MM.1S (cell line): ENCODE results near the gene POLN.

Experiments
- DNase-seq: peaks from one replicate; pipeline ENCODE4 v3.0.0-alpha.2; 2015
- H2AFZ ChIP-seq: fragments of 300-600 bp; sonication (generic); 2 replicates; pipeline ENCODE4 v1.6.0; 2016; ENCODE audit warnings: antibody characterized with exemption, low read length
- H3F3A ChIP-seq: fragments of 300-600 bp; sonication (generic); 2 replicates; pipeline ENCODE4 v1.6.1; 2016; ENCODE audit warnings: mild to moderate bottlenecking, antibody characterized with exemption, low read length, moderate library complexity, mixed read lengths; ENCODE audit not compliant: insufficient read depth
- H3K27ac ChIP-seq: fragments of 300-600 bp; sonication (generic); 2 replicates; pipeline ENCODE4 v1.5.1; 2016; ENCODE audit warnings: mild to moderate bottlenecking, low read length
- H3K27me3 ChIP-seq: fragments of 300-600 bp; sonication (generic); replicated peaks from 2 replicates; pipeline ENCODE4 v1.6.0; 2016; ENCODE audit warnings: low read length; ENCODE audit not compliant: insufficient read depth
- H3K36me3 ChIP-seq: fragments of 300-600 bp; sonication (generic); replicated peaks from 2 replicates; pipeline ENCODE4 v1.6.1; 2016; ENCODE audit warnings: mild to moderate bottlenecking, low read length, mixed read lengths; ENCODE audit not compliant: insufficient read depth
- H3K4me1 ChIP-seq: fragments of 300-600 bp; sonication (generic); 2 replicates; pipeline ENCODE4 v1.6.1; 2016; ENCODE audit warnings: low read length, mixed read lengths
- H3K4me2 ChIP-seq: fragments of 300-600 bp; sonication (generic); 2 replicates; pipeline ENCODE4 v1.6.0; 2016; ENCODE audit warnings: low read depth, low read length
- H3K4me3 ChIP-seq: fragments of 300-600 bp; sonication (generic); 2 replicates; pipeline ENCODE4 v1.5.1; 2016; ENCODE audit warnings: low read length, mixed read lengths
- H3K79me2 ChIP-seq: fragments of 300-600 bp; sonication (generic); 2 replicates; pipeline ENCODE4 v1.6.1; 2016; ENCODE audit warnings: mixed run types, low read length, mixed read lengths
- H3K9ac ChIP-seq: fragments of 300-600 bp; sonication (generic); 2 replicates; pipeline ENCODE4 v1.6.1; 2016; ENCODE audit warnings: low read length, mixed read lengths
- H3K9me2 ChIP-seq: fragments of 300-600 bp; sonication (generic); replicated peaks from 2 replicates; pipeline ENCODE4 v1.6.1; 2016; ENCODE audit warnings: mild to moderate bottlenecking, low read length, mixed read lengths; ENCODE audit not compliant: insufficient read depth
- H3K9me3 ChIP-seq: fragments of 300-600 bp; sonication (generic); replicated peaks from 2 replicates; pipeline ENCODE4 v1.6.1; 2016; ENCODE audit warnings: mild to moderate bottlenecking, low read length, mixed read lengths; ENCODE audit not compliant: insufficient read depth
- H4K20me1 ChIP-seq: fragments of 300-600 bp; sonication (generic); 2 replicates; pipeline ENCODE4 v1.6.1; 2016; ENCODE audit warnings: mild to moderate bottlenecking, low read length, moderate library complexity, mixed read lengths; ENCODE audit not compliant: insufficient read depth
- CTCF ChIP-seq: fragments of 300-600 bp; sonication (generic); IDR thresholded peaks from 2 replicates; pipeline ENCODE4 v1.5.1; 2016; ENCODE audit warnings: antibody characterized with exemption, low read length, mixed read lengths
- EZH2 ChIP-seq: fragments of 300-600 bp; sonication (generic); optimal IDR thresholded peaks from 2 replicates; pipeline ENCODE3; 2017; ENCODE audit warnings: low read depth, mild to moderate bottlenecking, antibody characterized with exemption, low read length, mixed read lengths
- EZH2phosphoT487 ChIP-seq: fragments of 300-600 bp; sonication (generic); IDR thresholded peaks from 2 replicates; pipeline ENCODE4 v1.6.1; 2018; ENCODE audit warnings: antibody characterized with exemption, low read length

Gene POLN

GRCh38 chr4:2261110-2261852, 19.4 kb upstream of the POLN start:
- no peaks in the 10 kb centered on the region for H4K20me1 ChIP-seq
- H3F3A ChIP-seq, result peaks cover 17% of the 10 kb centered on the region
- peak overlapping the region; percentile 92 for H3K4me2 ChIP-seq
- H3K9ac ChIP-seq, result peak overlapping the region; percentile 79
- H3K36me3 ChIP-seq, result no peaks in the 10 kb centered on the region
- H3K4me3 ChIP-seq, result peak overlapping the region; percentile 86
- H3K9me2 ChIP-seq, result no peaks in the 10 kb centered on the region
- peaks cover 23% of the 10 kb centered on the region for H3K79me2 ChIP-seq
- H2AFZ ChIP-seq, result peak overlapping the region; percentile 70
- H3K4me1 ChIP-seq, result peaks cover 25% of the 10 kb centered on the region
- TF ChIP-seq EZH2, result no peak
- no peak for TF ChIP-seq CTCF
- no peak for TF ChIP-seq EZH2phosphoT487
- H3K27ac ChIP-seq, result peak overlapping the region; percentile 29; the same call in 1 of the 2 replicates
- no peaks in the 10 kb centered on the region for H3K9me3 ChIP-seq
- H3K27me3 ChIP-seq, result no peaks in the 10 kb centered on the region
- DNase-seq, result peak; percentile 61

GRCh38 chr4:2260344-2261109, 18.6 kb upstream of the POLN start:
- Histone ChIP-seq H3K36me3 (no peaks in the 10 kb centered on the region), H3K9me3 (no peaks in the 10 kb centered on the region), H3K27ac (no peak overlapping the region), H3K9me2 (no peaks in the 10 kb centered on the region), H3K27me3 (no peaks in the 10 kb centered on the region), H3K79me2 (peaks cover 23% of the 10 kb centered on the region), H3K4me3 (peak overlapping the region; percentile 86), H3K4me2 (peak overlapping the region; percentile 92), H2AFZ (peak overlapping the region; percentile 70), H3K9ac (peak overlapping the region; percentile 79), H4K20me1 (no peaks in the 10 kb centered on the region), H3K4me1 (peaks cover 25% of the 10 kb centered on the region), H3F3A (peaks cover 17% of the 10 kb centered on the region)
- DNase-seq, result no peak
- no peak for TF ChIP-seq CTCF
- TF ChIP-seq EZH2phosphoT487, result no peak
- TF ChIP-seq EZH2, result no peak

GRCh38 chr4:2259541-2260343, 17.8 kb upstream of the POLN start:
- Histone ChIP-seq H3K9ac (no peak overlapping the region), H3K36me3 (no peaks in the 10 kb centered on the region), H3K4me3 (no peak overlapping the region), H3K9me3 (no peaks in the 10 kb centered on the region), H3K27me3 (no peaks in the 10 kb centered on the region), H3K27ac (no peak overlapping the region), H3K4me2 (peak overlapping the region; percentile 92; the same call in 1 of the 2 replicates), H4K20me1 (no peaks in the 10 kb centered on the region), H2AFZ (no peak overlapping the region), H3K4me1 (peaks cover 24% of the 10 kb centered on the region), H3F3A (peaks cover 17% of the 10 kb centered on the region), H3K79me2 (peaks cover 23% of the 10 kb centered on the region), H3K9me2 (no peaks in the 10 kb centered on the region)
- TF ChIP-seq EZH2, result no peak
- TF ChIP-seq CTCF, result no peak
- TF ChIP-seq EZH2phosphoT487, result no peak
- no peak for DNase-seq
